GM15510 (cell line): ENCODE measurements around the gene ZNF519.
A peak's percentile ranks its signal among the peaks of the same experiment; 100 is the strongest.

Experiments
- POLR2A ChIP-seq: IDR thresholded peaks from 3 replicates; pipeline ENCODE4 v1.6.1; 2011; ENCODE audit warnings: borderline replicate concordance; ENCODE audit not compliant: insufficient read length; ENCODE audit errors: extremely low read depth

ZNF519 gene

GRCh38 chr18:14132271-14132700 lies at the start of gene ZNF519:
TSS of gene ZNF519 (minus strand) at chr18:14132435. CDS start at chr18:14132277, 158 bp downstream.
- peak; percentile 47 for TF ChIP-seq POLR2A

DNA sequence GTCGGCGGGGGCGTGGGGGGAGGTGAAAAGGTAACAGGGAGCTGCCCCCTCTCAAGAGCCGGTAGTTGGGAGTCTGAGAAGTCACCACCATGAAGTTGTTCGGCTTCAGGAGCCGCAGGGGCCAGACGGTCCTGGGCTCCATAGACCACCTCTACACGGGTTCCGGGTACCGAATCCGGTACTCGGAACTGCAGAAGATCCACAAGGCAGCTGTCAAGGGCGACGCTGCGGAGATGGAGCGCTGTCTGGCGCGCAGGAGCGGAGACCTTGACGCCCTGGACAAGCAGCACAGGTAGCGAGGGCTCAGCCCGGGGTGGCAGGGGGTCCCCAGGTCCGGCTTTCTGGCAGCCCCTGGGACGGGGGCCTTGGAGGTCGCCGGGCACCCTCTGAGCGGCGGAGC lies 47.1 kb upstream of the ZNF519 start:
- TF ChIP-seq POLR2A: no peak

DNA sequence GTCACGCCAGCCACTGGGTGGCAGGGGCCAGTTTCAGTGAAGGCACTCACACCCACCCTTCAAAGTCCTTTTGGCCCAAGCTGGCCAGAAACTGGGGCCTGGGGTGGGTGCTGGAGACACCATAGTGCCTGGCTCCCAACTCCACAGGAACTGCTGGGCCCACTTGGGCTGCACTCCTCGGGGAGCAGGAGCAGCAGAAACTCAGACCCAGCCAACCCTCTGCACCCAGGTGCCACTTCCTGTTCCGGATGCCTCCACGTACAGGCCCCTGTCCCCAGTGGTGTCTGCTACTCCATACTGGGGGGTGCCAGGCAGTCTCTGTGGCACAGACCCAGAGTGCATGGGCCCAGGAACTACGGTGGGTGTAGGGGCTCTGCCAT lies 42.5 kb upstream of the ZNF519 start:
- TF ChIP-seq POLR2A: no peak

DNA sequence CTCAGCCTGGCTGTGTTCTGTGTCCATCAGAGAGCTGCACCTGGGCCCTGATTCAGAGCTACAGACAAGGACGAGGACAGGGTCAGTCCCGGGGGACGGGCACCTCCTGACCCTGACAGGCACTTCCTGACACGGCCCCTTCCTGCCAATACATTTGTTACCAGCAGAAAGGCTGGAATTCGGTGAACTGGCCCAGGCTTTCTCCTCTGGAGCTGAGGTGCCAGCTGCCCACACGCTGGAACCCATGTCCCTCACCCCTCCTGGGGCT lies 12.3 kb upstream of the ZNF519 start:
- no peak for TF ChIP-seq POLR2A

DNA sequence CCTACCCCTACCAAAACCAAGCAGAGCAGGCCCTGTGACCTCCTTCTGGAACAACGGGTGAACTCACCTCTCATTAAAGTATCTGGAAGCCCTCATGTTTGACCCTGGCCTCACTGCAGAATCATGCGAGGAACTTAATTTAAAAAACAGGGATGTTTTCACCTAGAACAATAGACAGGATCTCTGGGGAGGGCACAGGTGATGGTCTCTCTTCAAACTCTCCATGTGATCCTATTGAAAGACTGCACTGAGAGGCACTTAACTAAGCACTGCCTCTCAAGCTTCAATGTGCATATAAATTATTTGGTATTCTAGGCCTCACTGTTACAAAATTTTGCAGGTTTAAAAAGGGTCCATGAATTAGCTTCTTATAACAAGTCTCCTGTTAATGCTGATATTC lies 7.5 kb downstream of the ZNF519 start:
- no peak for TF ChIP-seq POLR2A

GRCh38 chr18:14122097-14122496 lies 10.1 kb downstream of the ZNF519 start:
- no peak for TF ChIP-seq POLR2A

DNA sequence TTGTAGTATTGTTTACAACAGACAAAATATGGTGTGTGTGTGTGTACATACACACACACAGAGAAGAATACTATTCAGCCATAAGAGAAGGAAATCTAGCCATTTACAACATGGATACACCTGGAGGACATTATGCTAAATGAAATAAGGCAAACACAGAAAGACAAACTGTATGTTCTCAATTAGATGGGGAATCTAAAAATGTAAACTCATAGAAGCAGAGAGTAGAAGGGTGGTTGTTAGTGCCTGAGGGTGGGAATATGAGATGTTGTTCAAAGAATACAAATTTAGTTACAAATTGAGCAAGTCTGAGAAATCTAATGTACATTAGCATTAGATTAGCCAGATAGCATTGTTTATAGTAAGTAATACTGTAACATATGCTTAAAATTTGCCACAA lies 11.3 kb downstream of the ZNF519 start:
- TF ChIP-seq POLR2A: no peak

- TF ChIP-seq POLR2A: no peak
Measured at GRCh38 chr18:14117606-14118005, 14.6 kb downstream of the ZNF519 start.

- TF ChIP-seq POLR2A: no peak
Measured at GRCh38 chr18:14106906-14107305, 25.3 kb downstream of the ZNF519 start.

DNA sequence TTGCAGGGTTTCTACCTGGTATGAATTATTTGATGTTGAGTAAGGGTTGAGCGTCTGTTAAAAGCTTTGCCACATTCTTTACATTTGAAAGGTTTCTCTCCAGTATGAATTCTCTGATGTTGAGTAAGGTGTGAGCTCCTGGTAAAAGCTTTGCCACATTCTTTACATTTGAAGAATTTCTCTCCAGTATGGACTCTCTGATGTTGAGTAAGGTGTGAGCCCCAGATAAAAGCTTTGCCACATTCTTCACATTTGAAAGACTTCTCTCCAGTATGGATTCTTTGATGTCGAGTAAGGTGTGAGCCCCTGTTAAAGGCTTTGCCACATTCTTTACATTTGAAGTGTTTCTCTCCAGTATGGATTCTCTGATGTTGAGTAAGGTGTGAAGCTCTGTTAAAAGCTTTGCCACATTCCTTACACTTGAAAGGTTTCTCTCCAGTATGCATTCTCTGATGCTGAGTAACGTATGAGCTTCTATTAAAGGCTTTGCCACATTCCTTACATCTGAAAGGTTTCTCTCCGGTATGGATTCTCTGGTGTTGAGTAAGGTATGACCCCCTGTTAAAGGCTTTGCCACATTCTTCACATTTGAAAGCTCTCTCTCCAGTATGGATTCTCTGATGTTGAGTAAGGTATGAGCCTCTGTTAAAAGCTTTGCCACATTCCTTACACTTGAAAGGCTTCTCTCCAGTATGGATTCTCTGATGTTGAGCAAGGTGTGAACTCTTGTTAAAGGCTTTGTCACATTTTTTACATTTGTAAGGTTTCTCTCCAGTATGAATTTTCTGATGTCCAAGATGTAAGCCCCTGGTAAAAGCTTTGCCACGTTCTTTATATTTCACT lies 27.1 kb downstream of the ZNF519 start:
- no peak for TF ChIP-seq POLR2A

DNA sequence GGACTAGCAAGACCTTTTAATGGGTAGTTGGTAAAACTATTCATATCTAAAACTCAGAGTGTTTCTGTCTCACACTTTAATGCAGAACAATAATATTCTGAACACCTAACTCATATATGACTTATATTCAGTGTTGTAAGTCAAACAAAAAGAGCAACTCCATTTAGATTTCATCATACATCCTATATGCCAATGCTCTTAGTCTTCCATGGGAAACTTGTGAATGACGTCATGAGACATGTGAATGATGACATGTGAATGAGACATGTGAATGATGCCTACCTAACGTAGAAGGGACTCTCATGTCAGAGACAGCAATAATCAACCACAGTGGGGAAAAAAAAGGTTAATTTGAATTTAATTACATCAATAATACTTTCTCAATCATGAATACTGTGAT lies 28.0 kb downstream of the ZNF519 start:
- no peak for TF ChIP-seq POLR2A

DNA sequence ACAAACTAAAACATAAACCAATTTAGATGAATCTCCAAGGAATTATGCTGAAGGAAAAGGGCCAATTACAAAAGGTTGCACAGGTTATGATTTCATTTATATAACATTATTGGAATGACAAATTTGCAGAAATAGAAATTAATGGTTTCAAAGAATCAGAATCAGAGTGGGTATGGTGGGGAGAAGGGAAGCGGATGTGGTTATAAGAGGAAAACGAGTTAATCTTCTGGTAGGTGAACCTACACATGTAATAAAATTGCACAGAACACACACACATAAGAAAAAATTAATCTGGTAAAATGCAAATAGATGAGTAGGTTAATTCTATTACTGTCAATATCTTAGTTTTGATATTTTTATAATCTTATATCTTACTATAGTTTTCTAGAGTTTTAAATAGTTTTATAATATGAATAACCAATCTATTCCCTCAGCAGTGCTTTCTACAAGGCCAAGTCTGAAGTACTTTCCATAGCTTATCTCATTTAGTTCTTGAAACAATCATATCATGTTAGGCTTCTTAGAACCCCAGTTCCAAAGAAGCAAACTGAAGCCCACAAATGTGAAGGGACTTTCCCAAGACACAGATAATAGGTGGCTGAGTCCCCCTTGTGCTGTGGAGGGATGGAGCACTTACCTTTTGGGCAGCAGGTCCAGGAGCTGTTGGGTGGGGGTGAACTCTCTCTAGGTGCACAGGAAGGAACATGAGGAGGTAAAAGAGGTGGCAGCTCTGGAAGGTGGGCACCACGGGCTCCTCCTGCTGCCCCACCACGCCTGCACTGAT lies 31.5 kb downstream of the ZNF519 start:
- no peak for TF ChIP-seq POLR2A

GRCh38 chr18:14098428-14098827 lies 33.8 kb downstream of the ZNF519 start:
- no peak for TF ChIP-seq POLR2A

DNA sequence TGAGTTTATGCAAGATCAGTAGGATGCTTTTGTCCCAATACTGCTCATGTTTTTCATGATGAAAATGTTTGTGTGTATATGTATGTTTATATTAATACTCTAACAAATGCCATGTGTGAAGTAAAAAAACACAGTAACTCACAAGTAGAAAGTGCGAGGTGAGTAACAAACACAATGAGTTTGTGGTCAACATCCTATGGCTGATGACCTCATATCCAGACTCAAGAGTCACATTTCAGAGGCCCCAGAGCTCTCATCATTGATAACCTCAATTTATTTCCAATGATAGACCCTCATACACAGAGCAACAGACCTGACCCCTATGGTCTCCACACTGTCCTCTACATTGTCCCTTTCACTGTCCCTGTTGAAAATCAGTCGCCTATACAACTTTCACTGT lies 34.5 kb downstream of the ZNF519 start:
- no peak for TF ChIP-seq POLR2A

GRCh38 chr18:14093307-14093915 lies 38.8 kb downstream of the ZNF519 start:
- no peak for TF ChIP-seq POLR2A
